Vagina (tissue), 2 donors: ENCODE results near the gene NME9.

Experiments used
- POLR2A ChIP-seq, 2 donors: fragments of 450-650 bp; IDR thresholded peaks; one replicate each; pipeline ENCODE4 v1.6.1; 2017; ENCODE audit warnings: antibody characterized with exemption in 2 of 2, mild to moderate bottlenecking in 2 of 2, moderate library complexity in 2 of 2
- POLR2AphosphoS5 ChIP-seq, 2 donors: sonication (generic); formaldehyde crosslinking; IDR thresholded peaks; one replicate each; pipeline ENCODE4 v1.9.0; 2017; ENCODE audit warnings: antibody characterized with exemption in 2 of 2, mild to moderate bottlenecking in 2 of 2, low read depth in 1 of 2; ENCODE audit not compliant: insufficient read depth in 1 of 2
- TF ChIP-seq, protein P1 (sequence below), 3 experiments: fragments of 450-650 bp in 2 of 3; fragments of 200-600 bp in 1 of 3; sonication (generic) in 1 of 3; IDR thresholded peaks; one replicate each; pipeline ENCODE4 v1.5.1; 2017 to 2019; ENCODE audit warnings: antibody characterized with exemption in 3 of 3, mild to moderate bottlenecking in 2 of 3, moderate library complexity in 2 of 3

DNA sequence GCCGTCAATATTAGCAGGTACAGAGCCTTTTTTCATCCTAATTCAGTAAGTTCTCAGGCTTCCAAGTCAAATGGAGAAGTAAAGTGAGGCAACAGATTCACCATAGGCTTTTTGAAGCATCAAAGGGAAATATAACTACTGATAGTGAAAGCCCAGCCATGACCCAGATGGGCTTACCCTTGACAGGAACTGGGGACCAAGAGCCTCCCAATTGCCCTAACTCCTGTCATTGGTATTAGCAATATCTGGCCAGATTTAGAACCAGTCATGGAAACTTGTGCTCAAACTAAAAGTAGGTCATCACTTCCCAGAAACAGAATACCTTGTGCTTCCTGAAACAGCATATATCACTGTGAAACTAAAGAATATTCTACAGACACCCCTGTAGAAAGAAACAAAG, 33.0 kb downstream of the NME9 start:
- TF ChIP-seq, protein P1, sequence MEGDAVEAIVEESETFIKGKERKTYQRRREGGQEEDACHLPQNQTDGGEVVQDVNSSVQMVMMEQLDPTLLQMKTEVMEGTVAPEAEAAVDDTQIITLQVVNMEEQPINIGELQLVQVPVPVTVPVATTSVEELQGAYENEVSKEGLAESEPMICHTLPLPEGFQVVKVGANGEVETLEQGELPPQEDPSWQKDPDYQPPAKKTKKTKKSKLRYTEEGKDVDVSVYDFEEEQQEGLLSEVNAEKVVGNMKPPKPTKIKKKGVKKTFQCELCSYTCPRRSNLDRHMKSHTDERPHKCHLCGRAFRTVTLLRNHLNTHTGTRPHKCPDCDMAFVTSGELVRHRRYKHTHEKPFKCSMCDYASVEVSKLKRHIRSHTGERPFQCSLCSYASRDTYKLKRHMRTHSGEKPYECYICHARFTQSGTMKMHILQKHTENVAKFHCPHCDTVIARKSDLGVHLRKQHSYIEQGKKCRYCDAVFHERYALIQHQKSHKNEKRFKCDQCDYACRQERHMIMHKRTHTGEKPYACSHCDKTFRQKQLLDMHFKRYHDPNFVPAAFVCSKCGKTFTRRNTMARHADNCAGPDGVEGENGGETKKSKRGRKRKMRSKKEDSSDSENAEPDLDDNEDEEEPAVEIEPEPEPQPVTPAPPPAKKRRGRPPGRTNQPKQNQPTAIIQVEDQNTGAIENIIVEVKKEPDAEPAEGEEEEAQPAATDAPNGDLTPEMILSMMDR (IDR thresholded peaks at IDR 0.05) = no peak
- TF ChIP-seq POLR2A (IDR thresholded peaks at IDR 0.05) (no peak), POLR2AphosphoS5 (IDR thresholded peaks at IDR 0.05; ENCODE audit: insufficient read depth in 1 of 2, low read depth in 1 of 2) (no peak)
